HepG2 (cell line): ENCODE data around the gene CCDC148. TPM values are rescaled to one million over a fixed set of nuclear protein-coding genes. Genes with fewer than 3 reads are reported as not detected.

Experiments used
- ATAC-seq: fragments of 200-7000 bp; cut with Tn5 transposase; 3 replicates; pipeline ENCODE4 v1.9.1; 2020; ENCODE audit warnings: mild to moderate bottlenecking, moderate library complexity
- BruUV-seq: library from RNA; stranded (reverse); fragments of 400-500 nt; replicated peaks from 2 replicates; lab custom pipeline; 2021; lab: Mats Ljungman, UMichigan
- CTCF ChIA-PET: fragments of 300-600 bp; formaldehyde crosslinking; extraction: SDS; loops from one replicate; lab custom pipeline; 2021; ENCODE audit warnings: low total read pairs, inconsistent platforms, low intra/inter-chr PET ratio; lab: Yijun Ruan, JAX
- POLR2A ChIA-PET: fragments of 350-600 bp; sonication (Branson Sonifier 250); formaldehyde crosslinking; loops from one replicate; lab custom pipeline; 2020; ENCODE audit warnings: antibody characterized with exemption, inconsistent platforms; lab: Yijun Ruan, JAX
- DNase-seq: peaks from one replicate; pipeline ENCODE4 v3.0.0-alpha.2; 2015; ENCODE audit warnings: low spot score
- FAIRE-seq: peaks from 3 replicates; lab custom pipeline; 2011; peaks lifted over from hg19 to GRCh38; lab: Jason Lieb, UNC
- H2AFZ ChIP-seq: one replicate; pipeline ENCODE4 v1.6.1; 2011; ENCODE audit warnings: low read length, inconsistent platforms
- H3K27ac ChIP-seq: fragments of 300-600 bp; 3 replicates; pipeline ENCODE4 v1.8.0; 2011; ENCODE audit warnings: mixed run types, mild to moderate bottlenecking, mixed read lengths, low read length, inconsistent platforms; ENCODE audit not compliant: insufficient read depth; ENCODE audit errors: extremely low read length
- H3K27me3 ChIP-seq, 2 experiments: fragments of 200-600 bp in 1 of 2; 2 replicates in 1 of 2; 3 replicates in 1 of 2; pipeline versions ENCODE4 v1.6.0 to v1.8.0; 2011; ENCODE audit warnings: low read length in 2 of 2, mild to moderate bottlenecking in 2 of 2, moderate library complexity in 2 of 2, inconsistent platforms in 1 of 2; ENCODE audit not compliant: insufficient read depth in 2 of 2, control insufficient read depth in 1 of 2
- H3K36me3 ChIP-seq, 2 experiments: fragments of 200-600 bp in 1 of 2; replicated peaks in 1 of 2; 2 replicates in 1 of 2; 3 replicates in 1 of 2; pipeline versions ENCODE4 v1.5.1 to v1.8.0; 2011; ENCODE audit warnings: low read length in 2 of 2, inconsistent platforms in 1 of 2; ENCODE audit not compliant: insufficient read depth in 2 of 2, control insufficient read depth in 1 of 2
- H3K4me1 ChIP-seq: 2 replicates; pipeline ENCODE4 v1.5.1; 2012; ENCODE audit warnings: low read length, inconsistent platforms; ENCODE audit not compliant: insufficient read depth
- H3K4me2 ChIP-seq: 2 replicates; pipeline ENCODE4 v1.6.0; 2011; ENCODE audit warnings: low read depth, low read length, inconsistent platforms
- H3K4me3 ChIP-seq, 3 experiments: fragments of 200-600 bp in 1 of 3; sonication (generic), shearing (Covaris generic) in 1 of 3; replicated peaks in 1 of 3; 2 replicates each; pipeline ENCODE4 v1.5.1; 2011 to 2016; ENCODE audit warnings: low read length in 3 of 3, inconsistent platforms in 2 of 3, low read depth in 2 of 3, mild to moderate bottlenecking in 2 of 3, control low read depth in 1 of 3, mixed read lengths in 1 of 3; ENCODE audit not compliant: insufficient read depth in 1 of 3
- H3K79me2 ChIP-seq: one replicate; pipeline ENCODE4 v1.6.1; 2011; ENCODE audit warnings: low read length, inconsistent platforms; ENCODE audit not compliant: insufficient read depth
- H3K9ac ChIP-seq: 2 replicates; pipeline ENCODE4 v1.6.0; 2011; ENCODE audit warnings: mild to moderate bottlenecking, low read depth, low read length, inconsistent platforms; ENCODE audit not compliant: insufficient read depth
- H3K9me3 ChIP-seq: 2 replicates; pipeline ENCODE4 v1.5.1; 2012; ENCODE audit warnings: mild to moderate bottlenecking, low read length
- H4K20me1 ChIP-seq: 2 replicates; pipeline ENCODE4 v1.6.0; 2011; ENCODE audit warnings: inconsistent platforms, mild to moderate bottlenecking, low read length, moderate library complexity; ENCODE audit not compliant: insufficient read depth
- EEA1 ChIP-seq: sonication (generic); formaldehyde crosslinking; IDR thresholded peaks from 2 replicates; pipeline ENCODE4 v1.5.1; 2020; ENCODE audit warnings: mild to moderate bottlenecking, missing genetic modification reagents, borderline replicate concordance
- GATAD2A ChIP-seq: IDR thresholded peaks from 2 replicates; pipeline ENCODE4 v1.6.1; 2016
- HOXA7 ChIP-seq: sonication (generic); formaldehyde crosslinking; IDR thresholded peaks from 2 replicates; pipeline ENCODE4 v1.8.1; 2022; ENCODE audit warnings: mild to moderate bottlenecking, missing genetic modification reagents, moderate library complexity
- KLF13 ChIP-seq: sonication (generic); formaldehyde crosslinking; IDR thresholded peaks from 2 replicates; pipeline ENCODE4 v1.4.0; 2020; ENCODE audit warnings: mild to moderate bottlenecking, missing genetic modification reagents
- MZF1 ChIP-seq: sonication (generic); formaldehyde crosslinking; IDR thresholded peaks from 2 replicates; pipeline ENCODE4 v1.8.1; 2023; ENCODE audit warnings: mild to moderate bottlenecking, missing genetic modification reagents, borderline replicate concordance
- NFKBIZ ChIP-seq: IDR thresholded peaks from 2 replicates; pipeline ENCODE4 v1.6.1; 2018; ENCODE audit warnings: missing genetic modification reagents, missing compliant biosample characterization
- SAP130 ChIP-seq: IDR thresholded peaks from 2 replicates; pipeline ENCODE4 v1.6.1; 2016; ENCODE audit warnings: low read depth
- TBX3 ChIP-seq: fragments of 450-650 bp; IDR thresholded peaks from 2 replicates; pipeline ENCODE4 v1.6.1; 2017; ENCODE audit warnings: antibody characterized with exemption, mild to moderate bottlenecking, inconsistent platforms, borderline replicate concordance
- ZNF12 ChIP-seq: sonication (generic); formaldehyde crosslinking; IDR thresholded peaks from 2 replicates; pipeline ENCODE4 v1.5.0; 2020; ENCODE audit warnings: missing genetic modification reagents
- ZNF138 ChIP-seq: sonication (generic); formaldehyde crosslinking; IDR thresholded peaks from 2 replicates; pipeline ENCODE4 v1.5.0; 2020; ENCODE audit warnings: mild to moderate bottlenecking, low read depth, missing genetic modification reagents
- ZNF317 ChIP-seq: sonication (generic); formaldehyde crosslinking; IDR thresholded peaks from 2 replicates; pipeline ENCODE4 v1.5.0; 2020; ENCODE audit warnings: mild to moderate bottlenecking, missing genetic modification reagents
- WGBS: methylation state at CpG from one replicate; pipeline ENCODE4 v1.1.6; 2017; ENCODE audit warnings: low lambda C conversion rate; 5-methylcytosine and 5-hydroxymethylcytosine counted together
- in situ Hi-C: cut with HindIII; loops from 2 replicates; pipeline ENCODE4 v1.10.0; 2017; ENCODE audit warnings: low pct_unique_long_range_greater_than_20kb; ENCODE audit not compliant: extremely low pct_ligation_motif_present
- intact Hi-C: fragments of 100-400 bp; cut with micrococcal nuclease; formaldehyde crosslinking; loops from one replicate; pipeline ENCODE4 v1.10.0; 2022; ENCODE audit not compliant: unreplicated experiment
- polyA plus RNA-seq, 8 experiments: library from polyadenylated mRNA; depleted of rRNA in 3 of 8; stranded (reverse) in 7 of 8; unstranded in 1 of 8; fragments of >200 nt; fragmentation: Illumina TruSeq in 4 of 8; extraction: Trizol in 4 of 8; gene quantifications; 2 replicates each; pipeline versions ENCODE4 v1.2.1 to v1.2.3, GENCODE V29; 2011 to 2016; ENCODE audit warnings: low read depth in 4 of 8, missing spikeins in 1 of 8, mixed read lengths in 1 of 8; ENCODE audit not compliant: insufficient read depth in 1 of 8
- total RNA-seq, 5 experiments: library from RNA; depleted of rRNA; stranded (reverse); fragments of >200 nt; fragmentation: Illumina TruSeq; extraction: Trizol; gene quantifications; 2 replicates each; pipeline ENCODE4 v1.2.3, GENCODE V29; 2016; ENCODE audit warnings: low read depth in 1 of 5
- TF ChIP-seq, protein P1 (sequence below): sonication (generic); formaldehyde crosslinking; IDR thresholded peaks from 2 replicates; pipeline ENCODE4 v1.4.0; 2020; ENCODE audit warnings: missing genetic modification reagents

The CCDC148 gene
- total and polyA plus RNA-seq, 2 of the 13 experiments (the other 11 are each of a cell fraction or from before 2014, with no cell fraction given), result 0.30 to 0.49 TPM

DNA sequence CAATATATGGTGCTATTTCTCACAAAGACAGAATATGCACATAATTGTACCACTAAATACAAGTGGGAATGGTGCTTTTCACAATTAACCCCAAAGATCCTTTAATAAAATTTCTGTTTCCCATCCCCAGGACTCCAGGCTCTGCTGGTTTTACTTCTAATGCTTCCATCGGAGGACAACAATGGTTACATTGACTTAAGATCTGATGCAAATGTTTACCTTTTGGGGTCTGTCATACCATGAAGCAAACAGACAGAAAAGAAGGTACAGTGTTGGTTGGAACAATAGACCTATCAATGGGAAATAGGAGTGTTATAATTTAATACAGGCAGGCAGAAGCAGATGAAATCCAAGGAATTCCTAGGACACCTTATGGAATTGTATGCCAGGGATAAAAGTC is 249.2 kb downstream of the CCDC148 start (continued):
- TF ChIP-seq TBX3, result no peak
- TF ChIP-seq KLF13 (CRISPR knock-in tag), result no peak
- no peak for TF ChIP-seq NFKBIZ (CRISPR knock-in tag)
- no peak for TF ChIP-seq ZNF317 (CRISPR knock-in tag)
- peak; percentile 82 for TF ChIP-seq GATAD2A (CRISPR knock-in tag)
- TF ChIP-seq MZF1 (CRISPR knock-in tag), result no peak
- 0 out of 2 replicates have a peak, but pooled peaks have one; percentile 38 for TF ChIP-seq ZNF12 (CRISPR knock-in tag)
- peak; percentile 17; the same call in 1 of the 2 replicates for TF ChIP-seq SAP130 (CRISPR knock-in tag)

DNA sequence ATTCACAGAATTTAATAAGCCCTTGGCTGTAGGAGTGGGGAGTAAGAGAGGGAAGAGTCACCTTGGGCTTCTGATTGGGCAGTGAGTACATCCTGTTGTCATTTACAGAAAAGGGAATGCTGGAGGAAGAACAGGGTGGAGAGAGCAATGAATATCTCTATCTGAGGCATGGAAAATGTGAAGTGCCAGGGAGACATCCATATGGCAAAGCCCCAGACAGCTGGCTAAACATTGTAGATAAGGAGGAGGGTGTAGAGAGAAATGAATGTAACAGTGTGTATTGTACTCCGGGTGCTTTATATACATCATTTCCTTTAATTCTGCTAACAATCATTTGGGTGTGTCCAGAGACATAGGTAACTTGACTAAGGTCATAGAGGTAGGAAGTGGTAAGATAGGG is 251.3 kb downstream of the CCDC148 start:
- CTCF ChIA-PET, result no interaction called here
- Histone ChIP-seq H3K9me3 (no peaks in the 10 kb centered on the region), H3K4me3 (no peak overlapping the region), H3K4me1 (peaks cover 54% of the 10 kb centered on the region), H4K20me1 (no peaks in the 10 kb centered on the region), H3K27me3 (no peaks in the 10 kb centered on the region; a peak in 1 of 5 replicates), H3K36me3 (no peaks in the 10 kb centered on the region), H3K4me2 (no peak overlapping the region), H3K9ac (no peak overlapping the region), H3K79me2 (no peaks in the 10 kb centered on the region), H3K27ac (no peak overlapping the region), H2AFZ (peak overlapping the region; percentile 8)
- in situ Hi-C loops (no loop called here), intact Hi-C loops (no loop called here)
- 32% methylated on average over 1 of the region's 1 CpG for WGBS
- BruUV-seq, result no TSS peak
- TF ChIP-seq, protein P1, sequence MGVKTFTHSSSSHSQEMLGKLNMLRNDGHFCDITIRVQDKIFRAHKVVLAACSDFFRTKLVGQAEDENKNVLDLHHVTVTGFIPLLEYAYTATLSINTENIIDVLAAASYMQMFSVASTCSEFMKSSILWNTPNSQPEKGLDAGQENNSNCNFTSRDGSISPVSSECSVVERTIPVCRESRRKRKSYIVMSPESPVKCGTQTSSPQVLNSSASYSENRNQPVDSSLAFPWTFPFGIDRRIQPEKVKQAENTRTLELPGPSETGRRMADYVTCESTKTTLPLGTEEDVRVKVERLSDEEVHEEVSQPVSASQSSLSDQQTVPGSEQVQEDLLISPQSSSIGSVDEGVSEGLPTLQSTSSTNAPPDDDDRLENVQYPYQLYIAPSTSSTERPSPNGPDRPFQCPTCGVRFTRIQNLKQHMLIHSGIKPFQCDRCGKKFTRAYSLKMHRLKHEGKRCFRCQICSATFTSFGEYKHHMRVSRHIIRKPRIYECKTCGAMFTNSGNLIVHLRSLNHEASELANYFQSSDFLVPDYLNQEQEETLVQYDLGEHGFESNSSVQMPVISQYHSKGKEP (CRISPR knock-in tag), result no peak
- no peak for TF ChIP-seq HOXA7 (CRISPR knock-in tag)
- TF ChIP-seq ZNF138 (CRISPR knock-in tag), result no peak
- TF ChIP-seq EEA1 (CRISPR knock-in tag), result no peak
- DNase-seq (no peak), ATAC-seq (no peak), FAIRE-seq (no peak)
- POLR2A ChIA-PET, result no interaction called here
